ENCODE measurements around the gene LRP2. TPM values are rescaled to one million over a fixed set of nuclear protein-coding genes. Genes with fewer than 3 reads are reported as not detected.

LRP2 gene
- polyA plus RNA-seq, 1 of the 3 experiments (the other 2 are of a cell fraction): not detected

DNA sequence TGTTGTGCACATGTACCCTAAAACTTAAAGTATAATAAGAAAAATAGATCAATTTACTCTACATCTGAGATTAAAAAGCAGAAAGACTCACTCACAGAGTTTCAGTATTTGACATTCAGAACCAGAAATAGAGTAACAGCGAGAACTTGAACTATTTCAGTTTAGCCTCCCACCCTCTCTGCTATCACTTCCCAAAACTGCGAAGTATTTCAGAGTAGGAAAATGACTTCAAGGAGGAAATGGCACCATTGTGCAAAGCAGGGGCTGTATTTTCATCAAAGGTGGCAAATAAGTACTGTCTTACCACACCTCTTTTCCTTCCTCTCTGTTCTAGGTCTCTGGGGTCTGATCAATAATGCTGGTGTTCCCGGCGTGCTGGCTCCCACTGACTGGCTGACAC is 279.3 kb downstream of the LRP2 start:
- H3K79me2 ChIP-seq (ENCODE audit: insufficient read depth): no peaks in the 10 kb centered on the region
- H4K20me1 ChIP-seq (ENCODE audit: insufficient read depth): no peaks in the 10 kb centered on the region
- H3K4me2 ChIP-seq: no peak overlapping the region
- no peak overlapping the region for H3K4me3 ChIP-seq (ENCODE audit: low read depth in 2 of 2, low read length in 1 of 2)
- H3K36me3 ChIP-seq (replicated peaks in 1 of 2; ENCODE audit: control insufficient read depth in 1 of 2, insufficient read depth in 2 of 2, low read length in 1 of 2): no peaks in the 10 kb centered on the region
- no peak overlapping the region for H3K27ac ChIP-seq (ENCODE audit: low read depth in 2 of 2, low read length in 1 of 2)
- ChIA-PET POLR2A (no interaction called here), CTCF (interaction anchor here (1.0 to 2.3 kb wide), 3 partner anchors 27 to 58 kb away, joined by 3 to 10 read pairs (median 3); no protein-coding TSS in a partner anchor)
- 45% methylated on average over 4 of the region's 4 CpGs for WGBS (ENCODE audit: low lambda C conversion rate)
- no peak overlapping the region for H2AFZ ChIP-seq (ENCODE audit: low read depth)
- DNase-seq: no peak
- no peaks in the 10 kb centered on the region for H3K27me3 ChIP-seq (ENCODE audit: insufficient read depth)
- H3K9ac ChIP-seq: no peak overlapping the region
- TF ChIP-seq FOXJ3 (CRISPR knock-in tag; IDR thresholded peaks at IDR 0.05) (no peak), RCOR1 (IDR thresholded peaks at IDR 0.05; ENCODE audit: low read length) (no peak), SIN3A (IDR thresholded peaks at IDR 0.05; ENCODE audit: borderline replicate concordance, low read depth, low read length) (no peak), FOSL2 (IDR thresholded peaks at IDR 0.05; ENCODE audit: borderline replicate concordance, low read depth) (no peak)
- TF ChIP-seq, protein P1, sequence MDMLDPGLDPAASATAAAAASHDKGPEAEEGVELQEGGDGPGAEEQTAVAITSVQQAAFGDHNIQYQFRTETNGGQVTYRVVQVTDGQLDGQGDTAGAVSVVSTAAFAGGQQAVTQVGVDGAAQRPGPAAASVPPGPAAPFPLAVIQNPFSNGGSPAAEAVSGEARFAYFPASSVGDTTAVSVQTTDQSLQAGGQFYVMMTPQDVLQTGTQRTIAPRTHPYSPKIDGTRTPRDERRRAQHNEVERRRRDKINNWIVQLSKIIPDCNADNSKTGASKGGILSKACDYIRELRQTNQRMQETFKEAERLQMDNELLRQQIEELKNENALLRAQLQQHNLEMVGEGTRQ (IDR thresholded peaks at IDR 0.05; ENCODE audit: borderline replicate concordance, low read depth, low read length): no peak
- TF ChIP-seq, protein P2, sequence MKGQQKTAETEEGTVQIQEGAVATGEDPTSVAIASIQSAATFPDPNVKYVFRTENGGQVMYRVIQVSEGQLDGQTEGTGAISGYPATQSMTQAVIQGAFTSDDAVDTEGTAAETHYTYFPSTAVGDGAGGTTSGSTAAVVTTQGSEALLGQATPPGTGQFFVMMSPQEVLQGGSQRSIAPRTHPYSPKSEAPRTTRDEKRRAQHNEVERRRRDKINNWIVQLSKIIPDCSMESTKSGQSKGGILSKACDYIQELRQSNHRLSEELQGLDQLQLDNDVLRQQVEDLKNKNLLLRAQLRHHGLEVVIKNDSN (IDR thresholded peaks at IDR 0.05; ENCODE audit: borderline replicate concordance, low read depth): no peak
- no peaks in the 10 kb centered on the region for H3K9me3 ChIP-seq
- no peaks in the 10 kb centered on the region for H3K9me2 ChIP-seq
- H3F3A ChIP-seq (replicated peaks; ENCODE audit: insufficient read depth): no peaks in the 10 kb centered on the region
- no peaks in the 10 kb centered on the region for H3K4me1 ChIP-seq (ENCODE audit: control insufficient read depth in 1 of 2, insufficient read depth in 2 of 2, low read depth in 1 of 2, low read length in 1 of 2)

DNA sequence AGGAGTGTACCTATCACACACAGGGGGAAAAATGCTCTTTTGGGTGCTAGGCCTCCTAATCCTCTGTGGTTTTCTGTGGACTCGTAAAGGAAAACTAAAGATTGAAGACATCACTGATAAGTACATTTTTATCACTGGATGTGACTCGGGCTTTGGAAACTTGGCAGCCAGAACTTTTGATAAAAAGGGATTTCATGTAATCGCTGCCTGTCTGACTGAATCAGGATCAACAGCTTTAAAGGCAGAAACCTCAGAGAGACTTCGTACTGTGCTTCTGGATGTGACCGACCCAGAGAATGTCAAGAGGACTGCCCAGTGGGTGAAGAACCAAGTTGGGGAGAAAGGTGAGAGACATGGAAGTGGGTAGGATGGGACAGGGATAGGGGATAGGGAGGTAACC is 280.8 kb downstream of the LRP2 start:
- H3K79me2 ChIP-seq (ENCODE audit: insufficient read depth): no peaks in the 10 kb centered on the region
- CTCF ChIA-PET: no interaction called here
- H3K27me3 ChIP-seq (ENCODE audit: insufficient read depth): no peaks in the 10 kb centered on the region
- H3K4me3 ChIP-seq (ENCODE audit: low read depth in 2 of 2, low read length in 1 of 2): no peak overlapping the region
- no peaks in the 10 kb centered on the region for H3K36me3 ChIP-seq (replicated peaks in 1 of 2; ENCODE audit: control insufficient read depth in 1 of 2, insufficient read depth in 2 of 2, low read length in 1 of 2)
- H3K4me2 ChIP-seq: no peak overlapping the region
- POLR2A ChIA-PET: no interaction called here
- no peak overlapping the region for H3K27ac ChIP-seq (ENCODE audit: low read depth in 2 of 2, low read length in 1 of 2)
- DNase-seq: no peak
- H3K9me3 ChIP-seq: no peaks in the 10 kb centered on the region
- WGBS (ENCODE audit: low lambda C conversion rate): 58% methylated on average over 5 of the region's 5 CpGs
- H4K20me1 ChIP-seq (ENCODE audit: insufficient read depth): no peaks in the 10 kb centered on the region
- no peaks in the 10 kb centered on the region for H3K9me2 ChIP-seq
- H3K4me1 ChIP-seq (ENCODE audit: control insufficient read depth in 1 of 2, insufficient read depth in 2 of 2, low read depth in 1 of 2, low read length in 1 of 2): no peaks in the 10 kb centered on the region
- H3K9ac ChIP-seq: no peak overlapping the region
- H2AFZ ChIP-seq (ENCODE audit: low read depth): no peak overlapping the region
- no peaks in the 10 kb centered on the region for H3F3A ChIP-seq (replicated peaks; ENCODE audit: insufficient read depth)
- TF ChIP-seq GATA2 (CRISPR knock-in tag; IDR thresholded peaks at IDR 0.05) (no peak), RFX5 (IDR thresholded peaks at IDR 0.05; ENCODE audit: low read length) (no peak), RXRA (IDR thresholded peaks at IDR 0.05; ENCODE audit: borderline replicate concordance, low read depth) (no peak), EZH2phosphoT487 (IDR thresholded peaks at IDR 0.05; ENCODE audit: borderline replicate concordance, low read depth) (no peak), SIN3A (IDR thresholded peaks at IDR 0.05; ENCODE audit: borderline replicate concordance, low read depth, low read length) (no peak), TAF1 (IDR thresholded peaks at IDR 0.05; ENCODE audit: borderline replicate concordance, low read depth, low read length) (no peak), RAD21 (IDR thresholded peaks at IDR 0.05; ENCODE audit: low read length) (no peak), GABPA (IDR thresholded peaks at IDR 0.05; ENCODE audit: low read depth) (no peak), TEAD4 (IDR thresholded peaks at IDR 0.05; ENCODE audit: borderline replicate concordance, insufficient read depth) (no peak), FOSL2 (IDR thresholded peaks at IDR 0.05; ENCODE audit: borderline replicate concordance, low read depth) (no peak), POLR2AphosphoS5 (IDR thresholded peaks at IDR 0.05; ENCODE audit: low read depth, low read length) (no peak), CHD2 (IDR thresholded peaks at IDR 0.05; ENCODE audit: low read length, partially characterized antibody) (no peak), EP300 (IDR thresholded peaks at IDR 0.05; ENCODE audit: borderline replicate concordance in 1 of 2, low read depth in 1 of 2, low read length in 1 of 2) (no peak), SMC3 (IDR thresholded peaks at IDR 0.05; ENCODE audit: low read depth, low read length) (no peak), FOXM1 (IDR thresholded peaks at IDR 0.05; ENCODE audit: low read depth) (no peak), RCOR1 (IDR thresholded peaks at IDR 0.05; ENCODE audit: low read length) (no peak), JUND (IDR thresholded peaks at IDR 0.05) (no peak)
- TF ChIP-seq, protein P1 (IDR thresholded peaks at IDR 0.05; ENCODE audit: borderline replicate concordance, low read depth, low read length): no peak
- TF ChIP-seq, protein P3, sequence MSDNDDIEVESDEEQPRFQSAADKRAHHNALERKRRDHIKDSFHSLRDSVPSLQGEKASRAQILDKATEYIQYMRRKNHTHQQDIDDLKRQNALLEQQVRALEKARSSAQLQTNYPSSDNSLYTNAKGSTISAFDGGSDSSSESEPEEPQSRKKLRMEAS (IDR thresholded peaks at IDR 0.05; ENCODE audit: low read depth): no peak
- TF ChIP-seq, protein P4, sequence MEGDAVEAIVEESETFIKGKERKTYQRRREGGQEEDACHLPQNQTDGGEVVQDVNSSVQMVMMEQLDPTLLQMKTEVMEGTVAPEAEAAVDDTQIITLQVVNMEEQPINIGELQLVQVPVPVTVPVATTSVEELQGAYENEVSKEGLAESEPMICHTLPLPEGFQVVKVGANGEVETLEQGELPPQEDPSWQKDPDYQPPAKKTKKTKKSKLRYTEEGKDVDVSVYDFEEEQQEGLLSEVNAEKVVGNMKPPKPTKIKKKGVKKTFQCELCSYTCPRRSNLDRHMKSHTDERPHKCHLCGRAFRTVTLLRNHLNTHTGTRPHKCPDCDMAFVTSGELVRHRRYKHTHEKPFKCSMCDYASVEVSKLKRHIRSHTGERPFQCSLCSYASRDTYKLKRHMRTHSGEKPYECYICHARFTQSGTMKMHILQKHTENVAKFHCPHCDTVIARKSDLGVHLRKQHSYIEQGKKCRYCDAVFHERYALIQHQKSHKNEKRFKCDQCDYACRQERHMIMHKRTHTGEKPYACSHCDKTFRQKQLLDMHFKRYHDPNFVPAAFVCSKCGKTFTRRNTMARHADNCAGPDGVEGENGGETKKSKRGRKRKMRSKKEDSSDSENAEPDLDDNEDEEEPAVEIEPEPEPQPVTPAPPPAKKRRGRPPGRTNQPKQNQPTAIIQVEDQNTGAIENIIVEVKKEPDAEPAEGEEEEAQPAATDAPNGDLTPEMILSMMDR (IDR thresholded peaks at IDR 0.05): no peak
